ENCODE data around the gene SARS1. TPM values are rescaled to one million over a fixed set of nuclear protein-coding genes. Genes with fewer than 3 reads are reported as not detected.
A peak's percentile ranks its signal among the peaks of the same experiment; 100 is the strongest.

SARS1 gene
- total and polyA plus RNA-seq, 2 of the 13 experiments (the other 11 are each of a cell fraction or from before 2014, with no cell fraction given): 103 to 134 TPM

DNA sequence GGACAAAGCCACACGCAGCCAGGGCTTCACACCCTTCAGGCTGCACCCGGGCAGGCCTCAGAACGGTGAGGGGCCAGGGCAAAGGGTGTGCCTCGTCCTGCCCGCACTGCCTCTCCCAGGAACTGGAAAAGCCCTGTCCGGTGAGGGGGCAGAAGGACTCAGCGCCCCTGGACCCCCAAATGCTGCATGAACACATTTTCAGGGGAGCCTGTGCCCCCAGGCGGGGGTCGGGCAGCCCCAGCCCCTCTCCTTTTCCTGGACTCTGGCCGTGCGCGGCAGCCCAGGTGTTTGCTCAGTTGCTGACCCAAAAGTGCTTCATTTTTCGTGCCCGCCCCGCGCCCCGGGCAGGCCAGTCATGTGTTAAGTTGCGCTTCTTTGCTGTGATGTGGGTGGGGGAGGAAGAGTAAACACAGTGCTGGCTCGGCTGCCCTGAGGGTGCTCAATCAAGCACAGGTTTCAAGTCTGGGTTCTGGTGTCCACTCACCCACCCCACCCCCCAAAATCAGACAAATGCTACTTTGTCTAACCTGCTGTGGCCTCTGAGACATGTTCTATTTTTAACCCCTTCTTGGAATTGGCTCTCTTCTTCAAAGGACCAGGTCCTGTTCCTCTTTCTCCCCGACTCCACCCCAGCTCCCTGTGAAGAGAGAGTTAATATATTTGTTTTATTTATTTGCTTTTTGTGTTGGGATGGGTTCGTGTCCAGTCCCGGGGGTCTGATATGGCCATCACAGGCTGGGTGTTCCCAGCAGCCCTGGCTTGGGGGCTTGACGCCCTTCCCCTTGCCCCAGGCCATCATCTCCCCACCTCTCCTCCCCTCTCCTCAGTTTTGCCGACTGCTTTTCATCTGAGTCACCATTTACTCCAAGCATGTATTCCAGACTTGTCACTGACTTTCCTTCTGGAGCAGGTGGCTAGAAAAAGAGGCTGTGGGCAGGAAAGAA, 61.1 kb downstream of the SARS1 start (continued):
- TF ChIP-seq FOXJ3 (CRISPR knock-in tag; IDR thresholded peaks at IDR 0.05; ENCODE audit: borderline replicate concordance) (peak; percentile 51; the same call in 1 of the 2 replicates), SNRNP70 (IDR thresholded peaks at IDR 0.05; ENCODE audit: low read depth, low read length) (no peak), JUND (CRISPR knock-in tag; IDR thresholded peaks at IDR 0.05) (no peak), SP1 (IDR thresholded peaks at IDR 0.05) (no peak), SP1 (CRISPR knock-in tag; IDR thresholded peaks at IDR 0.05) (0 out of 2 replicates have a peak, but pooled peaks have one; percentile 39), NPAS2 (CRISPR knock-in tag; IDR thresholded peaks at IDR 0.05; ENCODE audit: borderline replicate concordance) (no peak), TMF1 (CRISPR knock-in tag; IDR thresholded peaks at IDR 0.05; ENCODE audit: low read depth) (no peak), CEBPB (IDR thresholded peaks at IDR 0.05; ENCODE audit: borderline replicate concordance, low read depth, low read length) (no peak), WIZ (CRISPR knock-in tag; IDR thresholded peaks at IDR 0.05) (no peak), FOSL2 (CRISPR knock-in tag; IDR thresholded peaks at IDR 0.05) (peak; percentile 70), ZNF563 (CRISPR knock-in tag; IDR thresholded peaks at IDR 0.05) (no peak), EEA1 (CRISPR knock-in tag; IDR thresholded peaks at IDR 0.05; ENCODE audit: borderline replicate concordance) (no peak), RFXAP (CRISPR knock-in tag; IDR thresholded peaks at IDR 0.05; ENCODE audit: borderline replicate concordance) (no peak; the same call in 1 of the 2 replicates), HNF4A (CRISPR knock-in tag; IDR thresholded peaks at IDR 0.05) (peak; percentile 69), ZFY (CRISPR knock-in tag; IDR thresholded peaks at IDR 0.05) (peak; percentile 60; the same call in 1 of the 2 replicates), ZSCAN20 (CRISPR knock-in tag; IDR thresholded peaks at IDR 0.05; ENCODE audit: borderline replicate concordance) (no peak), ATF1 (CRISPR knock-in tag; IDR thresholded peaks at IDR 0.05) (no peak), ZNF34 (CRISPR knock-in tag; IDR thresholded peaks at IDR 0.05; ENCODE audit: borderline replicate concordance) (no peak)
- TF ChIP-seq, protein P1, sequence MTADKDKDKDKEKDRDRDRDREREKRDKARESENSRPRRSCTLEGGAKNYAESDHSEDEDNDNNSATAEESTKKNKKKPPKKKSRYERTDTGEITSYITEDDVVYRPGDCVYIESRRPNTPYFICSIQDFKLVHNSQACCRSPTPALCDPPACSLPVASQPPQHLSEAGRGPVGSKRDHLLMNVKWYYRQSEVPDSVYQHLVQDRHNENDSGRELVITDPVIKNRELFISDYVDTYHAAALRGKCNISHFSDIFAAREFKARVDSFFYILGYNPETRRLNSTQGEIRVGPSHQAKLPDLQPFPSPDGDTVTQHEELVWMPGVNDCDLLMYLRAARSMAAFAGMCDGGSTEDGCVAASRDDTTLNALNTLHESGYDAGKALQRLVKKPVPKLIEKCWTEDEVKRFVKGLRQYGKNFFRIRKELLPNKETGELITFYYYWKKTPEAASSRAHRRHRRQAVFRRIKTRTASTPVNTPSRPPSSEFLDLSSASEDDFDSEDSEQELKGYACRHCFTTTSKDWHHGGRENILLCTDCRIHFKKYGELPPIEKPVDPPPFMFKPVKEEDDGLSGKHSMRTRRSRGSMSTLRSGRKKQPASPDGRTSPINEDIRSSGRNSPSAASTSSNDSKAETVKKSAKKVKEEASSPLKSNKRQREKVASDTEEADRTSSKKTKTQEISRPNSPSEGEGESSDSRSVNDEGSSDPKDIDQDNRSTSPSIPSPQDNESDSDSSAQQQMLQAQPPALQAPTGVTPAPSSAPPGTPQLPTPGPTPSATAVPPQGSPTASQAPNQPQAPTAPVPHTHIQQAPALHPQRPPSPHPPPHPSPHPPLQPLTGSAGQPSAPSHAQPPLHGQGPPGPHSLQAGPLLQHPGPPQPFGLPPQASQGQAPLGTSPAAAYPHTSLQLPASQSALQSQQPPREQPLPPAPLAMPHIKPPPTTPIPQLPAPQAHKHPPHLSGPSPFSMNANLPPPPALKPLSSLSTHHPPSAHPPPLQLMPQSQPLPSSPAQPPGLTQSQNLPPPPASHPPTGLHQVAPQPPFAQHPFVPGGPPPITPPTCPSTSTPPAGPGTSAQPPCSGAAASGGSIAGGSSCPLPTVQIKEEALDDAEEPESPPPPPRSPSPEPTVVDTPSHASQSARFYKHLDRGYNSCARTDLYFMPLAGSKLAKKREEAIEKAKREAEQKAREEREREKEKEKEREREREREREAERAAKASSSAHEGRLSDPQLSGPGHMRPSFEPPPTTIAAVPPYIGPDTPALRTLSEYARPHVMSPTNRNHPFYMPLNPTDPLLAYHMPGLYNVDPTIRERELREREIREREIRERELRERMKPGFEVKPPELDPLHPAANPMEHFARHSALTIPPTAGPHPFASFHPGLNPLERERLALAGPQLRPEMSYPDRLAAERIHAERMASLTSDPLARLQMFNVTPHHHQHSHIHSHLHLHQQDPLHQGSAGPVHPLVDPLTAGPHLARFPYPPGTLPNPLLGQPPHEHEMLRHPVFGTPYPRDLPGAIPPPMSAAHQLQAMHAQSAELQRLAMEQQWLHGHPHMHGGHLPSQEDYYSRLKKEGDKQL (CRISPR knock-in tag; IDR thresholded peaks at IDR 0.05; ENCODE audit: low read depth): no peak
- TF ChIP-seq, protein P2, sequence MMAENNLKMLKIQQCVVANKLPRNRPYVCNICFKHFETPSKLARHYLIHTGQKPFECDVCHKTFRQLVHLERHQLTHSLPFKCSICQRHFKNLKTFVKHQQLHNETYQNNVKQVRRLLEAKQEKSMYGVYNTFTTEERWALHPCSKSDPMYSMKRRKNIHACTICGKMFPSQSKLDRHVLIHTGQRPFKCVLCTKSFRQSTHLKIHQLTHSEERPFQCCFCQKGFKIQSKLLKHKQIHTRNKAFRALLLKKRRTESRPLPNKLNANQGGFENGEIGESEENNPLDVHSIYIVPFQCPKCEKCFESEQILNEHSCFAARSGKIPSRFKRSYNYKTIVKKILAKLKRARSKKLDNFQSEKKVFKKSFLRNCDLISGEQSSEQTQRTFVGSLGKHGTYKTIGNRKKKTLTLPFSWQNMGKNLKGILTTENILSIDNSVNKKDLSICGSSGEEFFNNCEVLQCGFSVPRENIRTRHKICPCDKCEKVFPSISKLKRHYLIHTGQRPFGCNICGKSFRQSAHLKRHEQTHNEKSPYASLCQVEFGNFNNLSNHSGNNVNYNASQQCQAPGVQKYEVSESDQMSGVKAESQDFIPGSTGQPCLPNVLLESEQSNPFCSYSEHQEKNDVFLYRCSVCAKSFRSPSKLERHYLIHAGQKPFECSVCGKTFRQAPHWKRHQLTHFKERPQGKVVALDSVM (CRISPR knock-in tag; IDR thresholded peaks at IDR 0.05): peak; percentile 25
- TF ChIP-seq, protein P3, sequence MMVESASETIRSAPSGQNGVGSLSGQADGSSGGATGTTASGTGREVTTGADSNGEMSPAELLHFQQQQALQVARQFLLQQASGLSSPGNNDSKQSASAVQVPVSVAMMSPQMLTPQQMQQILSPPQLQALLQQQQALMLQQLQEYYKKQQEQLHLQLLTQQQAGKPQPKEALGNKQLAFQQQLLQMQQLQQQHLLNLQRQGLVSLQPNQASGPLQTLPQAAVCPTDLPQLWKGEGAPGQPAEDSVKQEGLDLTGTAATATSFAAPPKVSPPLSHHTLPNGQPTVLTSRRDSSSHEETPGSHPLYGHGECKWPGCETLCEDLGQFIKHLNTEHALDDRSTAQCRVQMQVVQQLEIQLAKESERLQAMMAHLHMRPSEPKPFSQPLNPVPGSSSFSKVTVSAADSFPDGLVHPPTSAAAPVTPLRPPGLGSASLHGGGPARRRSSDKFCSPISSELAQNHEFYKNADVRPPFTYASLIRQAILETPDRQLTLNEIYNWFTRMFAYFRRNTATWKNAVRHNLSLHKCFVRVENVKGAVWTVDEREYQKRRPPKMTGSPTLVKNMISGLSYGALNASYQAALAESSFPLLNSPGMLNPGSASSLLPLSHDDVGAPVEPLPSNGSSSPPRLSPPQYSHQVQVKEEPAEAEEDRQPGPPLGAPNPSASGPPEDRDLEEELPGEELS (CRISPR knock-in tag; IDR thresholded peaks at IDR 0.05): peak; percentile 92

Measured in HepG2 (cell line).